Stimulated activated CD4-positive, alpha-beta T cell treated with anti-CD3 and anti-CD28 coated beads, Interleukin-12 subunit alpha, Interleukin-12 subunit beta, amount 100 ng/mL, for 48 hours (primary cell): ENCODE measurements around the gene EME1.

ENCODE experiments used
- DNase-seq, 3 donors: peaks; one replicate each; pipeline ENCODE4 v3.0.0-alpha.2; 2020; ENCODE audit warnings: low read depth in 2 of 3, low spot score in 1 of 3

EME1 gene

DNA sequence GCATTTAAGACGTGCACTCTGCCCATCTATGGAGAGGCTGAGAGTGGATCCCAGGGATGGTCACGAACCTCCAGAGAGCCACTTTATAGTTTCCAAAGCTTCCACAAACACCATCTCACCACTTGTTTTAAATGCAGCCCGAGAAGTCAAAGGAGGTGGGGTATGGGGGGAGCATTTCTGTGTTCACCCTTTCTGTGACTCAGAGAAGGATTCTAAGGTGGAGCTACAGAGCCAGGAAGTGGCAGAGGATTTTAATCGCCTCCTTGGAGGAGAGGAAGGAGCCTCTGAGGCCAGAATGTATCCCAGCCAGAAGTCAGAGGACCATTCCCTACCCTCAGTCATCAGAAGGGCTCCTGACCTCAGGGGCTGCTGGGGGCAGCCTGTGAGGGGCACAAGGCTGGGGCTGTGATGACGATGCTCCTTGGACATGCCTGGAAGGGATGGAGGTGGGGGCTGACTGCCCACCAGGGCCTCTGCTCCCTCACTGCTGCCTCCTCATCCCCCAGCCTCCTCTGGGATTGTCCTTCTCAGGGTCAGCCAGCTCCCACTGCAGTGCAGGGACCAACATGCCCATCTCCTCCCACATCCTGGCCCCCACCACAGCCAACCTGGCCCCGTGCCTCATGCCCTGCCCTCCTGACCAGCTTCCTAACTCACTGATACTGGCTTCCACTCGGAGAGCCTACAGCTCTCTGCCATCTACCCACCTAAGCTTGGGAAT is 24.3 kb upstream of the EME1 start:
- DNase-seq = no peak

DNA sequence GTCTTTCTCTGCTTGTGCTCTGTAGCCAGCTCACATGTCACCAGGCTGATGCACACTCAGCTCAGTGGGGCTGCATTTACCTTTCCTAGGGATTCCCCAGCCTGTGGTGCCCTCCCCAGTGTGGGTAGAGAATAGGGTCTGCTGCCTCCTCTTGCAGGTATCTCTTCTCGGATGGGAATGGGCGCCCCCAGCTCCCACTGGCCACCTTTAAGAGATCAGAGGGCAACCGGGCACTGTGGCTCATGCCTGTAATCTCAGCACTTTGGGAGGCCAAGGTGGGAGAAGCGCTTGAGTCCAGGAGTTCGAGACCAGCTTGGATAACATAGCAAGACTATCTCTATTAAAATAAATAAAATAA is 23.8 kb upstream of the EME1 start:
- DNase-seq = no peak

DNA sequence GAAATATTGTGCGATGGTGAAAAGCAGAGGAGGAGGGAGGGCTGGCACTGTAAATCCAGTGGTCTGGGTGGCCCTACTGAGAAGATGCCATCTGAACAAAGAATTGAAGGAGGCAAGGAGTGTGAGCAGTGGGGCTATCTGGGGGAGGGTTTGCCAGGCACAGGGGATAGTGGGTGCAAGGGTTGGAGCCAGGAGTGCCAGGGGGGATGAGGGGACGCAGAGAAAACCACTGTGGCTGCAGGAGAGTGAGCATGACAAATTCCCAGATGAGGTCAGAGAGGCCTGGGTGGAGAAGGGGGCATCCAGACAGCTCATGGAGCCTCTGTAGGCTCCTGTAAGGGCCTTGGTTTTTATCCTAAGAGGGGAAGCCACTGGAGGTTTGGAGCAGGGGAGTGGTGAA is 22.3 kb upstream of the EME1 start:
- no peak for DNase-seq

DNA sequence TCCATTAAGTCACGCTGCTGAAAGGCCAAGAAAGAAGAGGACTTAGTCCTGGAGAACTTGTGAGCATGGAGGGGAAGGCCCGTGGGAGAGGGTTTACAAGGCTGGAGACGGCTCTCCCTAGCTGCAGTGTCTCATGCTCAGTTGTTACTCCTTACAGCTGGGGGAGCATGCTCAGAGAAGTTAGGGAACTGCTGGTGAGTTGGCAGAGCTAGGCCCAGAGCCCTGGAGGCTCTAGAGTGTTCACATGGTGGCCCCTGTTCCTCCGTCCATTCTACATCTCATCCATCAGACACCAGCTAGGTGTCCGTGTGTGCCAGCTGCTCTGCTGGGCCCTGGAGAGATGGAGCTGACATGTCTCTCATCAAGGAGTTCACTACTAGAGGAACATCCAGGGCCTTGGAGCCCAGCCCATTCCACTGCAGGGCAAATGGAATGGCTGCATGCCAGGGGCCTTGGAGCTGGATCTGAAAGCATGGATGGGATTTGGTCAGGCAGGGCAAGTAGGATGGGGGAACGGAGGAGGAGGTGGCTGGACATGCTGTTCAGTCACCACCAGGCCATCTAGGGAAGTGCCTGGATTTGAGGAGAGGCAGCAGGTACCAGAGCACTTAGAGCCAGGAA is 20.8 kb upstream of the EME1 start:
- DNase-seq = no peak

DNA sequence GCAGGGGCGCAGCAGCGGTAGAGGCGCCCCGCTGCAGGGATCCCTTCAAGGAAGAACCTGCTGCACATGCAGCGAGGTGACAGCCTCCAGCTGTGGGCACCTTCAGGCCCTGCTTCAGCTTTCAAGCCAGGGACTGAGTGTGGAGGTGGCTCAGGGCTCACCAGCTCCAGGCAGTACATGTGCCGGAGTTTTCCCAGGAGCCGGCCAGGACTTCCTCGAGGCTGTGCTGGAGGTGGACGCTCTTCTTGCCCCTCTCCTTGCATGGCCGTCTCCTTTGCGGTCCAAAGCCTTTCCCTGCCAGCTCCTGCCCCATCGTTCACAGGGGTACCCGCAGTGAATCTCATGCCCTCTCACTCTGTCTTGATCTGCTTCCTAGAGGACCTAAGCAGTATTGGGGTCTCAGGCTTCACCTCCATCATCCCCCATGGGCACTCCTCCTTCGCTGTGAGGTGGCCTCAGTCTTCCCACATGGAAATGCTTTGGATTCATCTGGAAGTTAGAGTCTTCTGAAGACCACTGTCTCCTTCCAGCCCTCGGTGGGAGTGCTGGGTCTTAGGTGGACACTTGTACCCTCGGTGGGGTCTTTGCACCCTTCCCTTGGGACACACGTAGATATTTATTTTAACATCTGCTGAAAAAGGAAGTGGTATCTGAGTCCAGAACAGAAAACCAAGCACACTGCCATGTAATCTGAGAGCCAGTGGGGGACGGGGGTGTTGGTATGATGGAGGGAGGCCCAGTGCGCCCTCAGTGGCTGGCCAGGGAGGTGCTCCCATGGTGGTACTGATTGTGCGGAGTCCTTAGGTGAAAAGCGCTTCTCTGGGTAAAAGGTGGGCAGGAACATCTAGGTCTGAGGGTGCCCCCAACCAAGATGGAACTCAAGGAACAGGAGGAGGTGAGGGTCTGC is 20.1 kb upstream of the EME1 start:
- DNase-seq = no peak

DNA sequence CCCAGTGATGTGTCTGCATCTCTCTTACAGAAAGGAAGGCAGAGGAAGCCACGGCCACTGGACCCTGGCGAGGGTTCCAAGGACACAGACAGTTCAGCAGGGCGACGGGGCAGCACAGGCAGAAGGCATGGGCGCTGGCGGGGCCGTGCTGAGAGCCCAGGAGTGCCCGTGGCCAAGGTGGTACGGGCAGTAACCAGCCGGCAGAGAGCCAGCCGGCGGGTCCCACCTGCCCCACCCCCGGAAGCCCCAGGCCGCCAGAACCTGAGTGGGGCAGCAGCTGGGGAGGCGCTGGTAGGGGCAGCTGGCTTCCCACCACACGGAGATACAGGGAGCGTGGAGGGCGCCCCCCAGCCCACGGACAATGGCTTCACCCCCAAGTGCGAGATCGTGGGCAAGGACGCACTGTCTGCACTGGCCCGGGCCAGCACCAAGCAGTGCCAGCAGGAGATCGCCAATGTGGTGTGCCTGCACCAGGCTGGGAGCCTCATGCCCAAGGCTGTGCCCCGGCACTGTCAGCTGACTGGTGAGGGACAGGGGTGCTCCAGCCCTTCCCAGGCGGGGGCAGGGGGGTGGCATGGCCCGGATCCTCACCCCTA is 19.3 kb upstream of the EME1 start:
- no peak for DNase-seq

DNA sequence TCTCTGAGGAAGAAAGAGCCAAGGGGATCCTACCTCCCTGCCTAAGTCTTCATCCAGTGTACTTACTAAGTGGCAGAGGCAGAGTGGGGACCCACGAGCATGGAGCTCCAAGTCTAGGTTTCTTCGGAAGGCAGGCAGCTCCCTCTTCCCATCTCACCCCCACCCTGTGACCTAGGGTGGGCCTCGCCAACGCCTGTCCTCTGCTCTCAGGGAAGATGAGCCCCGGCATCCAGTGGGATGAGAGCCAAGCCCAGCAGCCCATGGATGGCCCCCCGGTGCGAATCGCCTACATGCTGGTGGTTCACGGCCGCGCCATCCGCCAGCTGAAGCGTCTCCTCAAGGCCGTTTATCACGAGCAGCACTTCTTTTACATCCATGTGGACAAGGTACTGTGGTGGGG is 18.8 kb upstream of the EME1 start:
- DNase-seq = no peak

DNA sequence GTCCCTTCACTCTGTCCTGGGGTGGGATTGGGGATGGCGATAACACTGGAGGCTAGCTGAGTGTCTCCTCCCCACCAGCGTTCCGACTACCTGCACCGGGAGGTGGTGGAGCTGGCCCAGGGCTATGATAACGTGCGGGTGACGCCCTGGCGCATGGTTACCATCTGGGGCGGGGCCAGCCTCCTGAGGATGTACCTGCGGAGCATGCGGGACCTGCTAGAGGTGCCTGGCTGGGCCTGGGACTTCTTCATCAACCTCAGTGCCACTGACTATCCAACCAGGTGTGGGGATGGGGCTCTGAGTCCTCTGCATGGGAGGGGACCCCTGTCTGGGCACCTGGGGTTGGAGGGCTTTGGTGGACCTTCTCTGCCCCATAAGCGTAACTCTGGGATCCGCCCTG is 18.3 kb upstream of the EME1 start:
- no peak for DNase-seq

DNA sequence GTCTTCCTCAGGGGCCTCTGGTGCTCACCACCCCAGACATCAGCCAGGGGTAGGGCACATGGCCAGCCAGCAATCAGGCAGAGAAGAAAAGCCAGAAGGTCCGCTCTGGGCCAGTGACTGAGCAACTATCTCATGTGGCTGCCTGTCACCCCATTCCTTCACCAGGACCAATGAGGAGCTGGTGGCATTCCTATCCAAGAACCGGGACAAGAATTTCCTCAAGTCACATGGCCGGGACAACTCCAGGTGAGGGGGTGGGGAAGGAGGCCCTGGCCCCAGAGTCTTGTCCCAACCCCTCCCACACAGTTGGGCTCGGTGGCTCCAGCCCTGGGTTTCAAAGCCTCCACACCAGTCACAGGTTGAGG is 17.7 kb upstream of the EME1 start:
- no peak for DNase-seq

DNA sequence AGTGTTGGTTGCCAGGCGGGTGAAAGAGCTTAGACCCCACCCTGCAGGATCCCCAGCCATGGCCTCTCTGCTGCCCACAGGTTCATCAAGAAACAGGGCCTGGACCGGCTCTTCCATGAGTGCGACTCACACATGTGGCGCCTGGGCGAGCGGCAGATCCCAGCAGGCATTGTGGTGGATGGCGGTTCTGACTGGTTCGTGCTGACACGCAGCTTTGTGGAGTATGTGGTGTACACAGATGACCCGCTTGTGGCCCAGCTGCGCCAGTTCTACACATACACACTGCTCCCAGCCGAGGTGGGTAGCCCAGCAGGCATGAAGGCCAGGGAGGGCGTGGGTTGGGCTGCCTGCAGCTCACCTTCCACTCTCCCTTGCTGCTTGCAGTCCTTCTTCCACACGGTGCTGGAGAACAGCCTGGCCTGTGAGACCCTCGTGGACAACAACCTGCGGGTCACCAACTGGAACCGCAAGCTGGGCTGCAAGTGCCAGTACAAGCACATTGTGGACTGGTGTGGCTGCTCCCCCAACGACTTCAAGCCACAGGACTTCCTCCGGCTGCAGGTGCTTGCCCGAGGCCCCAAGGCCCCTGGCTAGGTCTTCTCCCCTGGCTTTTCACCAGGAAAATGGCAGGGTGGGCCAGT is 17.2 kb upstream of the EME1 start:
- no peak for DNase-seq

DNA sequence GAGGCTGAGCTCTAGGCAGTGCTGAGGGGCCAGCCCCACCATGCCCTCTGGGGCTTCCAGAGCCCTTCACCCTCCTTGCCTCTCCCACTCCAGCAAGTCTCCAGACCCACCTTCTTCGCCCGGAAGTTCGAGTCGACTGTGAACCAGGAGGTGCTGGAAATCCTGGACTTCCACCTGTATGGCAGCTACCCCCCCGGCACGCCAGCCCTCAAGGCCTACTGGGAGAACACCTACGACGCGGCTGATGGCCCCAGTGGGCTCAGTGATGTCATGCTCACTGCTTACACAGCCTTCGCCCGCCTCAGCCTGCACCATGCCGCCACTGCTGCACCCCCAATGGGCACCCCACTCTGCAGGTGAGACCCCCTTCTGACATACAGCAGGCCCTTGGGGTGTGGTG is 16.6 kb upstream of the EME1 start:
- no peak for DNase-seq

DNA sequence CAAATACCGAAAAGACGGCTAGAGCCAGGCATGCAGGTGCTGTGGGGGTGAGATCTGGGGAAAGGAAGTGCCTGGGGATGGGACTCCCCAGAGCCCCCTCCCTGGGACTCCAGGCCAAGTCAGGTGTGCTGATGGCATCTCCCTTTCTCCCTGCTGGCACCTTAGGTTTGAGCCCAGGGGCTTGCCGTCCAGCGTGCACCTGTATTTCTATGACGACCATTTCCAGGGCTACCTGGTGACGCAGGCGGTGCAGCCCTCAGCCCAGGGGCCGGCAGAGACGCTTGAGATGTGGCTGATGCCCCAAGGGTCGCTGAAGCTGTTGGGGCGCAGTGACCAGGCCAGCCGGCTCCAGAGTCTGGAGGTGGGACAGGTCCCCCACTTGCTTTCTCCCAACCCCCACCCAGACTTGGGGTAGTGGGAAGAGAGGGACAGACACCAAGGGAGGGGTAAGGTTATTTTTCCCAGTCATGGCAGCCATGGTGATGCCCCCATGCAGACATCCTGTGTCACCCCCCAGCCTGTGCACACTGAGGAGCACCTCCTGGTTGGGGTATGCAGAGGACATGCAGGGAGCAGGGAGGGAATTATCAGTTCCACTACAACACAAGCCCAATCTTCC is 16.0 kb upstream of the EME1 start:
- no peak for DNase-seq

DNA sequence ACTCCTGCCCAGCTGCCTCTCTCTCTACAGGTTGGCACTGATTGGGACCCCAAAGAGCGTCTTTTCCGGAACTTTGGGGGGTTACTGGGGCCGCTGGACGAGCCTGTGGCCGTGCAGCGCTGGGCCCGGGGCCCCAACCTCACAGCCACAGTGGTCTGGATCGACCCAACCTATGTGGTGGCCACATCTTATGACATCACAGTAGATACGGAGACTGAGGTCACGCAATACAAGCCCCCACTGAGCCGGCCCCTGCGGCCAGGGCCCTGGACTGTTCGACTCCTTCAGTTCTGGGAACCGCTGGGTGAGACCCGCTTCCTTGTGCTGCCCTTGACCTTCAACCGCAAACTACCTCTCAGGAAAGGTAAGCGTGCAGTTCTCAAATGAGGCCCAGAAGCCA is 14.9 kb upstream of the EME1 start:
- no peak for DNase-seq

DNA sequence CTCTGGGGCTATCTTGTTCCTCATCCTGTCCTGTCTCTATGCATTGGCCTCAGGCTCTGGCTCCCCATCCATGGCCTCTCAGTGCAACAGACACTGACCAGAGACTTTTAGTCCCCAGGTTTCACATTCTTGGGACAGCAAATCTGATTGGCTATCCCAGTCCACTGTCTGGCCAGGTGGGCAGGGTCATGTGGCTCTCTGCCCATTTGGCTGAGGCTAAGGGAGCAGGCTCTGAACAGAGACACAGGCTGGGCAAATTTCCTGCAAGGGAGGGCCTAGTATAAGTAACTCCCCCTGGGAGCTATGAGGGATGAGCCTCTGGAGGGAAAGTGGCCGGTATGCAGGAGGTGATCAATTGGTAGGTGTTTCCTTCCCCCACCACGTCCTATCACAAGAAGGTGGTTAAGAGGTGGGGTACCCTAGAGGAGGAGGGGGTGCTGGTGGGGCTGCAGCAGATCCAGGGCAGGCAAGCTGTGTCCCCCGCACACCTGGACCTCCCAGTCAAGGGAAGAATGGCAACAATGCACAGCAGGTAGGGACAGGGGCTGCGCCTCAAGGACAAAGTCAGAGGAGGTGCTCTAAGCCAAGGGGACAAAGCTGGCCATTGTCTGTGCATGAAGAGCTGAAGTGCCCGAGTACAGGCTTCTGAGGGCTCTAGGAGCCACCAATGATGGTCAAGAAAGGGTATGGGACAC is 13.9 kb upstream of the EME1 start:
- no peak for DNase-seq

DNA sequence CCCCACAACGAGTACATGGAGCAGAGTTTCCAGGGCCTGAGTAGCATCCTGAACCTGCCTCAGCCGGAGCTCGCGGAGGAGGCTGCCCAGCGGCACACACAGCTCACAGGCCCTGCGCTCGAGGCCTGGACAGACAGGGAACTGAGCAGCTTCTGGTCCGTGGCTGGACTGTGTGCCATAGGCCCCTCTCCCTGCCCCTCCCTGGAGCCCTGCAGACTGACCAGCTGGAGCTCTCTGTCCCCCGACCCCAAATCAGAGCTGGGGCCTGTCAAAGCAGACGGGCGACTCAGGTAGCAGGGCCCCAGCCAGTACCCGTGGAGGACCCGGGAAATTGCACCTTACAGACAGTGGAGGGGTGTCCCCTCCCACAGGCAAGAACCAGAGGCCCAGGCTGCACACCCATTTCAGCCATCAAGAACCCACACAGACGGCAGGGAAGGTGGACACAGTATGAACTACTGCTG is 13.0 kb upstream of the EME1 start:
- DNase-seq = no peak

DNA sequence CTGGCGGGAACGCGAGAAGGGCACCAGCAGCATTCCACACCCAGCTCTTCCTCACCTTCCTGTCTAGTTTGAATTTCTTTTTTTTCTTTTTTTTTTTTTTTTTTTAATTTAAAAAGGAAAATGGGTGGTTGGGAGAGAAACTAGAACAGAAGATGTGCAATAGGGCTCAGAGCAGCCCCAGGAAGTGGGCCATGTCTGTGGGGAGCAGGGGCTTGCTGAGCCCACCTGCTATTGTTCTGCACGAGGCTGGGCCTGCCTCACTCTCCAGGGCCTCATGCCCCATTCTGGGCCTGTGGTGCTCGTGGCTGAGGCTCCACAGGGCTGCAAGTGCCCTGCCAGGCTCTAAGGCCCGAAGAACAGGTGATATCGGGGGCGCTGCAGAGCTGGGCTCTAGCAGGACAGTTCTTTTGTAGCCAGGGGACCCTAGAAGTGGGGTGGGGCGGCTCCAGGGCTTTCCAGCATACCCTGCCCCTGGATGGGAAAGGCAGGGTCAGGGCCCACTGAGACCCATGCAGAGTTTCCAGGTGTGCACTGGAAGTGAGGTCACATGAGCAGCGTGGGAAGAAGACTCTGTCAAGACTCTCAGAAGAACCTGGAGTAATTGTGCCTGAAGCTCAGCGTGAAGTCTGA is 12.4 kb upstream of the EME1 start:
- DNase-seq = no peak

DNA sequence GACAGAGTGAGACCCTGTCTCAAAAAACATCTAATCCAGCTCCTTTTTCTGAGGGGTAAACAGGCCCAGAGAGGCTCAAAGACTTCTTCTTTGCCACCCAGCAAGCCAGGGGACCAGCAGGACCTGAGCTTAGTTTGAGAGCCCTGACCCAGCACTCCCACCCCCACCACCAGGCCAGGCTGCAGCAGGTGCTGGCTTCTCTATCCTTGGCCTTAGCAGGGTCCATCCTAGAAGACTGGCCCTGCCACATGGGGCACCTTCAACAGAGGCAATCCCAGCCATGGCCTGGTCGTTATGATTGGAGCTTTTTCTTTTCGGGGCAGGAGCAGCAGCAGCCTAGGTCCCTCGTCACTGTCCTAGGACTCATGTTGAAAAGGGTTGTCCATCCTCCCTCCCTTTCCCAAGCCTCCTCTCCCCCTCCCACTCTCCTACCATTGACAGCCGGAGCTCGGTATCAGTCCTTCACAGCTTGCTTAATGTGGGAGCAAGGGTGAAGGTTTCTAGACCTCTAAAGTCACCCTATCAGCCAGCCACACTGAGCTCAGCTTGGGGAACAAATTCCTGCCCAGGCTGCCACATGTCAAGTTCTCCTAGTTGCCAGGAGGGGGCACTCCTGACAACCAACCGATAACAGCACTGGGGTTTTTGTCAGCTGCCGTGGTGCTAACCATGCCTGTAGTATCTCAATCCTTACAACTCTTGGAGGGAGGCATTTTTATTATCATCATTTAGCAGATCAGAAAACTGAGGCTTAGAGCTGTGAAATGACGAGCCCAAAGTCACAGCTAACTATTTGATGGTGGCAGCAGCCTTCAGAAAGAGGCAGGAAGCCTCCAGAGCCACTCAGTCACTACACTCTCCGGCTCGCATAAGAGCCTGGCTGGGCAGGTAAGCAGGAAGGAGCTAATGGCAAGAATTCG is 11.2 kb upstream of the EME1 start:
- DNase-seq = peak; percentile 39 to 46 (median 41)

DNA sequence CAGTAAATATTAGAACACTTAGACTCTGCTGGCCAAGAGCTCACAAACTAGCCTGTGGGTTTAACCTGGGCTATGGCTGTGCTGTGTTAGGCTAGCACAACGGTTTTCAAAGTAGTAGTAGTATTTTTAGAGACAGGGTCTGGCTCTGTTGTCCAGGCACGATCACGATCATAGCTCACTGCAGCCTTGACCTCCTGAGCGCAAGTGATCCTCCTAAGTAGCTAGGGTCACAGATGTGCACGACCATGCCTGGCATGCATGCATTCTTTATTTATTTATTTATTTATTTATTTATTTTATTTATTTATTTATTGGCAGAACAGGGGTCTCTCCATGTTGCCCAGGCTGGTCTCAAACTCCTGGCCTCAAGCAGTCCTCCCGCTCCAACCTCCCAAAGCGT is 10.4 kb upstream of the EME1 start:
- no peak for DNase-seq
